Measurements from ENCODE around the gene CTSW. TPM values are rescaled to one million over a fixed set of nuclear protein-coding genes. Genes with fewer than 3 reads are reported as not detected.
A peak's percentile ranks its signal among the peaks of the same experiment; 100 is the strongest.

CTSW gene
- total RNA-seq, 2 experiments from 2014 or later = 75.9 to 80.5 TPM

GRCh38 chr11:65900899-65901180 lies 21.2 kb downstream of the CTSW start:
- H3K27ac Mint-ChIP-seq = peak overlapping the region; percentile 73
- POLR2A ChIA-PET = interaction anchor here (0.8 to 8.8 kb wide), 16 partner anchors 9 to 111 kb away, joined by 3 to 185 read pairs (median 4); partner anchors contain the start of genes BANF1, C11orf68, CCDC85B and CFL1

GRCh38 chr11:65903068-65903481 lies 23.4 kb downstream of the CTSW start:
- H3K27me3 Mint-ChIP-seq = peaks cover 9% of the 10 kb centered on the region
- H3K9me3 Mint-ChIP-seq = no peaks in the 10 kb centered on the region
- peaks cover 32% of the 10 kb centered on the region for H3K4me1 Mint-ChIP-seq
- CTCF ChIA-PET = interaction anchor here (1.0 to 4.0 kb wide), 2 partner anchors 10 to 14 kb away, joined by 3 to 56 read pairs; partner anchors contain the start of genes CCDC85B and FIBP
- H3K36me3 Mint-ChIP-seq (ENCODE audit: low read depth) = no peaks in the 10 kb centered on the region
- POLR2A ChIA-PET = interaction anchor here (1.7 to 8.8 kb wide), 3 partner anchors 13 to 15 kb away, joined by 8 to 185 read pairs (median 41); partner anchors contain the start of genes C11orf68, CCDC85B, DRAP1 and FIBP
- no peak overlapping the region for H3K4me3 Mint-ChIP-seq
- H3K27ac Mint-ChIP-seq = no peak overlapping the region
- DNase-seq = no peak

More at GRCh38 chr11:65900899-65901180, 21.2 kb downstream of the CTSW start:
- Mint-ChIP-seq H3K9me3 (no peaks in the 10 kb centered on the region), H3K4me3 (peak overlapping the region; percentile 52), H3K4me1 (peaks cover 51% of the 10 kb centered on the region), H3K36me3 (ENCODE audit: low read depth) (peaks cover 7% of the 10 kb centered on the region), H3K27me3 (peaks cover 4% of the 10 kb centered on the region)
- no peak for DNase-seq
- CTCF ChIA-PET = interaction anchor here (0.6 to 4.0 kb wide), 7 partner anchors 9 to 190 kb away, joined by 3 to 56 read pairs (median 6); partner anchors contain the start of genes CCDC85B, FIBP and MUS81

GRCh38 chr11:65903715-65904114 lies 24.1 kb downstream of the CTSW start:
- H3K36me3 Mint-ChIP-seq (ENCODE audit: low read depth) = no peaks in the 10 kb centered on the region
- POLR2A ChIA-PET = interaction anchor here (0.7 to 8.8 kb wide), 2 partner anchors 15 kb away, joined by 3 to 185 read pairs; partner anchors contain the start of genes C11orf68, CCDC85B and FIBP
- H3K4me3 Mint-ChIP-seq = no peak overlapping the region
- CTCF ChIA-PET = interaction anchor here (4.0 kb wide), 1 partner anchor 15 kb away, joined by 56 read pairs; the partner anchor contains the start of genes CCDC85B and FIBP
- no peak for DNase-seq
- no peaks in the 10 kb centered on the region for H3K9me3 Mint-ChIP-seq
- H3K27ac Mint-ChIP-seq = no peak overlapping the region
- peaks cover 9% of the 10 kb centered on the region for H3K27me3 Mint-ChIP-seq
- H3K4me1 Mint-ChIP-seq = peaks cover 28% of the 10 kb centered on the region

- no peak overlapping the region for H3K27ac Mint-ChIP-seq
- no peaks in the 10 kb centered on the region for H3K36me3 Mint-ChIP-seq (ENCODE audit: low read depth)
- H3K4me1 Mint-ChIP-seq = peaks cover 21% of the 10 kb centered on the region
- CTCF ChIA-PET = interaction anchor here (0.7 to 2.1 kb wide), 4 partner anchors 12 to 22 kb away, joined by 3 to 21 read pairs (median 4); partner anchors contain the start of gene CCDC85B
- H3K9me3 Mint-ChIP-seq = no peaks in the 10 kb centered on the region
- no peak overlapping the region for H3K4me3 Mint-ChIP-seq
- POLR2A ChIA-PET = interaction anchor here (0.8 to 2.3 kb wide), 5 partner anchors 8 to 46 kb away, joined by 3 to 11 read pairs (median 4); partner anchors contain the start of genes C11orf68, CCDC85B and MUS81
- DNase-seq = no peak
- peaks cover 12% of the 10 kb centered on the region for H3K27me3 Mint-ChIP-seq
Measured at GRCh38 chr11:65906602-65907001, 27.0 kb downstream of the CTSW start.

- Mint-ChIP-seq H3K9me3 (no peaks in the 10 kb centered on the region), H3K4me1 (peaks cover 10% of the 10 kb centered on the region), H3K36me3 (ENCODE audit: low read depth) (no peaks in the 10 kb centered on the region), H3K27ac (no peak overlapping the region), H3K27me3 (peaks cover 8% of the 10 kb centered on the region), H3K4me3 (no peak overlapping the region)
- POLR2A ChIA-PET = interaction anchor here (1.0 to 2.3 kb wide), 2 partner anchors 9 to 12 kb away, joined by 4 to 7 read pairs; no protein-coding TSS in a partner anchor
- CTCF ChIA-PET = no interaction called here
- DNase-seq = no peak
Measured at GRCh38 chr11:65907878-65908277, 28.2 kb downstream of the CTSW start.

- Mint-ChIP-seq H3K27me3 (peaks cover 3% of the 10 kb centered on the region), H3K36me3 (ENCODE audit: low read depth) (peaks cover 2% of the 10 kb centered on the region), H3K4me1 (peaks cover 23% of the 10 kb centered on the region), H3K4me3 (no peak overlapping the region), H3K27ac (no peak overlapping the region), H3K9me3 (no peaks in the 10 kb centered on the region)
- DNase-seq = no peak
- CTCF ChIA-PET = interaction anchor here (0.7 to 1.7 kb wide), 4 partner anchors 13 to 27 kb away, joined by 3 to 6 read pairs (median 5); partner anchors contain the start of genes CCDC85B and FIBP
- POLR2A ChIA-PET = interaction anchor here (1.2 to 2.7 kb wide), 5 partner anchors 11 to 21 kb away, joined by 3 to 10 read pairs (median 4); partner anchors contain the start of gene CCDC85B
Measured at GRCh38 chr11:65911682-65912568, 32.3 kb downstream of the CTSW start.

GRCh38 chr11:65912845-65913244 lies 33.2 kb downstream of the CTSW start:
- Mint-ChIP-seq H3K36me3 (ENCODE audit: low read depth) (peaks cover 5% of the 10 kb centered on the region), H3K4me3 (no peak overlapping the region), H3K27ac (no peak overlapping the region), H3K4me1 (peaks cover 29% of the 10 kb centered on the region), H3K9me3 (no peaks in the 10 kb centered on the region), H3K27me3 (peaks cover 2% of the 10 kb centered on the region)
- DNase-seq = no peak
- ChIA-PET CTCF (interaction anchor here (1.6 to 1.7 kb wide), 2 partner anchors 25 to 28 kb away, joined by 4 to 6 read pairs; partner anchors contain the start of gene FIBP), POLR2A (interaction anchor here (1.3 to 2.7 kb wide), 4 partner anchors 12 to 22 kb away, joined by 4 to 10 read pairs (median 6); partner anchors contain the start of gene CCDC85B)

- ChIA-PET CTCF (interaction anchor here (0.5 kb wide), 1 partner anchor 27 kb away, joined by 3 read pairs; the partner anchor contains the start of gene FIBP), POLR2A (interaction anchor here (0.7 to 2.2 kb wide), 6 partner anchors 13 to 24 kb away, joined by 3 to 8 read pairs (median 4); partner anchors contain the start of gene FOSL1)
- Mint-ChIP-seq H3K36me3 (ENCODE audit: low read depth) (peaks cover 13% of the 10 kb centered on the region), H3K27me3 (no peaks in the 10 kb centered on the region), H3K4me3 (no peak overlapping the region), H3K4me1 (peaks cover 29% of the 10 kb centered on the region), H3K27ac (no peak overlapping the region), H3K9me3 (no peaks in the 10 kb centered on the region)
- no peak for DNase-seq
Measured at GRCh38 chr11:65915101-65915820, 35.6 kb downstream of the CTSW start.

- Mint-ChIP-seq H3K9me3 (no peaks in the 10 kb centered on the region), H3K27me3 (no peaks in the 10 kb centered on the region), H3K4me3 (no peak overlapping the region), H3K36me3 (ENCODE audit: low read depth) (peaks cover 16% of the 10 kb centered on the region), H3K4me1 (peaks cover 34% of the 10 kb centered on the region), H3K27ac (no peak overlapping the region)
- ChIA-PET CTCF (interaction anchor here (0.5 kb wide), 1 partner anchor 28 kb away, joined by 3 read pairs; the partner anchor contains the start of gene FIBP), POLR2A (interaction anchor here (1.0 to 2.2 kb wide), 4 partner anchors 12 to 25 kb away, joined by 4 to 8 read pairs (median 6); no protein-coding TSS in a partner anchor)
- no peak for DNase-seq
Measured at GRCh38 chr11:65915821-65916251, 36.2 kb downstream of the CTSW start.

- Mint-ChIP-seq H3K9me3 (no peaks in the 10 kb centered on the region), H3K27ac (no peak overlapping the region), H3K4me3 (peak overlapping the region; percentile 68), H3K4me1 (peaks cover 36% of the 10 kb centered on the region), H3K27me3 (no peaks in the 10 kb centered on the region), H3K36me3 (ENCODE audit: low read depth) (peaks cover 17% of the 10 kb centered on the region)
- ChIA-PET POLR2A (interaction anchor here (1.0 to 2.2 kb wide), 4 partner anchors 12 to 25 kb away, joined by 4 to 8 read pairs (median 6); no protein-coding TSS in a partner anchor), CTCF (interaction anchor here (2.7 kb wide), 1 partner anchor 57 kb away, joined by 7 read pairs; the partner anchor contains the start of gene MUS81)
- no peak for DNase-seq
Measured at GRCh38 chr11:65916391-65916790, 36.8 kb downstream of the CTSW start.

GRCh38 chr11:65917077-65917433 lies 37.4 kb downstream of the CTSW start:
- no peak overlapping the region for H3K27ac Mint-ChIP-seq
- DNase-seq = no peak
- no peaks in the 10 kb centered on the region for H3K27me3 Mint-ChIP-seq
- ChIA-PET POLR2A (interaction anchor here (0.8 to 3.6 kb wide), 5 partner anchors 11 to 86 kb away, joined by 3 to 50 read pairs (median 17); partner anchors contain the start of genes BANF1, CCDC85B, FIBP and FOSL1), CTCF (interaction anchor here (0.7 to 2.7 kb wide), 3 partner anchors 29 to 69 kb away, joined by 3 to 7 read pairs (median 4); partner anchors contain the start of genes FIBP and MUS81)
- H3K9me3 Mint-ChIP-seq = no peaks in the 10 kb centered on the region
- peaks cover 21% of the 10 kb centered on the region for H3K36me3 Mint-ChIP-seq (ENCODE audit: low read depth)
- peaks cover 35% of the 10 kb centered on the region for H3K4me1 Mint-ChIP-seq
- peak overlapping the region; percentile 68 for H3K4me3 Mint-ChIP-seq
